Measurements from ENCODE around the gene CDK4.

Gene CDK4

GRCh38 chr12:57739387-57739786 is 12.7 kb downstream of the CDK4 start:
- no peak for DNase-seq (ENCODE audit: low spot score)

DNA sequence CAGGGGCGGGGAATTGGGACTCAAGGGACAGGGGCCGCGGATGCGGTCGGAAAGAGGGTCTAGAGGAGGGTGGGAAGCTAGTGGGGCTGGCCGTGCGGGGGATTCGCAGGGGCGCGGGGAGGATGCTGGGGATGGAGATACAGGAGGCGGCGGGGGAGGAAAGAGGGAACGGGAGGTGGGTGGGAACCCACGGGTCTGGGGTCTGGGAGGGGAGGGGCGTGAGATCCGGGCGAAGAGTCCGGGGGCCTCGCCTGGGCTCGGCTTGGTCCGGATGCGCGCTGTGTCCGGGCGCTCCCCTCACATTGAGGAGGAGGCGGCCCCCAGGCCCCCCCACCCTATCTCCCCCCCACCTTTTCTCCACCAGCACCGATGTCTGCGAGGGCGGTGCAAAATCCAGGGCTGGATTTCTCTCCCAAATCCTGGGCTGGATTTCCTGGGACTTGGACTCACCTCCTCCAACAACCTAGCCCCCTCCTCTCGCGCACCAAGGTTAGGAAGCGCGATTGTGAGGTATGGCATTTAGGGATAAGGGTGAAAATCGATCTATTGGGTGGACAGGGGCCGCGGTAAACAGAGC is 13.4 kb downstream of the CDK4 start, which contains the start of gene AGAP2:
TSS of gene AGAP2 (minus strand) at position 82 of the 577 bp plus-strand sequence. CDS start 496 bp downstream, outside the sequence.
- no peak for DNase-seq (ENCODE audit: low spot score)

- no peak for DNase-seq (ENCODE audit: low spot score)
Observed at GRCh38 chr12:57737467-57738460, 14.3 kb downstream of the CDK4 start.

DNA sequence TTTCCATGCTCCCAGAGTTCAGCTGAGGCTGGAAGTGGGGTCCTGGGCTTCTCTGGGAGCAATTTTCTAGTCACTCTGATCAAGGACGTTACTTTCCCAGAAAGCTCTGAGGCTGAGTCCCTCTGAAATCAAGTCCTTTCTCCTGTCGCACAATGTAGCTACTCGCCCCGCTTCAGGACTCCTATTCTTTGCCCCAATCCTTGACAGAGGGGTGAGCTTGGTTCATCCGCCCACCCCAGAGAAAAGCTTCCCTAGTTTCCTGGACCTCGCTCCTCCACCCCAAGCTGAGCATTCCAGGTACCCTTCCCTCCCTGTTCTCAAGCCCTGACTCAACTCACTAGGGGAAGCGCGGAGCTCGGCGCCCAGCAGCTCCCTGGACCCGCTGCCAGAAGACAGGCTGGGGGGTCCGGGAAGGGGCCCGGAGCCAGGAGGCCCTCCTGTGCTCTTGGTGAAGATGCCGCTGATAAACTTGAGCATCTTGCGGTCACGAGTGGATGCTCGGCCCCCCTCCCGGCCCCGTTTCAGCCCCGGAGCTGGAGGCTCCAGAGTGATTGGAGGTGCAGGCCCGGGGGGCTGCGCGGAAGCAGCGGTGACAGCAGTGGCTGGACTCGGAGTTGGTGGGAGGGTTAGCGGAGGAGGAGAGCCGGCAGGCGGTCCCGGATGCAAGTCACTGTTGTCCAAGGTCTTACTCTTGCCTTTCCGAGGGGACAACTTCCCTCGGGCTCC is 15.2 kb downstream of the CDK4 start:
- no peak for DNase-seq (ENCODE audit: low spot score)

DNA sequence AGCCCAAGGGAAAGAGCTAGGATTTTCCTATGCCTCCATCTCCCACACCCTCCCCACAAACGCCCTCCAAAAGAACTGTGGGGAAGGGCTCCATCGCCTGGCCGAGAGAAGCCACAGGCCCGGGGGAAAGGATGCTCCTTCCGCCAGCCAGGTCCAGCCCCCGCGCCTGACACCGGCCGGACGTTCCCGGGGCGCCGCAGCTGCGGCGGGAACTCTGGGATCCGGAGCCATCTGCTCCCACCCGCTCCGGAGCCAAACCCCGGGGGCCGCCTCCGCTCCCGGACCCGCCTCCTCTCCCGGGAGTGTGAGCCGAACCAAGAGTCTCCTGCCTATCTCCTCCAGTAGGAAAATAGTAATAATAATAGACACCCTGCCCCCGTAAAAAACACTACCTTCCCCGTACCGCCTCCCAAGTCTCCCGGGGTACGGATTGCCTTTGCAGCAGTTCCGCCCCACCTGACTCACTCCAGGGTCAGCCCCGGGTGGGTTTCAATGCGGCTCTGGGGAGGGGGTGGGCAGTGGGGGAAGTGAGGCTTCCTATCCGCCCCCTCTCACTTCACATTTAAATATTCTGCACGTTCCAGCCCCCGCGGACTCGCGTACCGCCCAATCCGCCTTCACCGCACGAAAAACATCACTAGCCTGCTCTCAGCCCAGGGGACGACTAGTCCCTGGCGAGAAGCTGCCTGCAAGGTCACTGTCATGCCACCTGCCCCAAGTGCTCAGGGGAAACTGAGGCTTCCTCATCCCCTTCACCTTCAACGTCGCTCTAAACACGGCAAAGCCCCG is 16.0 kb downstream of the CDK4 start:
- no peak for DNase-seq (ENCODE audit: low spot score)

- no peak for DNase-seq (ENCODE audit: low spot score)
Observed at GRCh38 chr12:57735198-57735855, 16.8 kb downstream of the CDK4 start.

DNA sequence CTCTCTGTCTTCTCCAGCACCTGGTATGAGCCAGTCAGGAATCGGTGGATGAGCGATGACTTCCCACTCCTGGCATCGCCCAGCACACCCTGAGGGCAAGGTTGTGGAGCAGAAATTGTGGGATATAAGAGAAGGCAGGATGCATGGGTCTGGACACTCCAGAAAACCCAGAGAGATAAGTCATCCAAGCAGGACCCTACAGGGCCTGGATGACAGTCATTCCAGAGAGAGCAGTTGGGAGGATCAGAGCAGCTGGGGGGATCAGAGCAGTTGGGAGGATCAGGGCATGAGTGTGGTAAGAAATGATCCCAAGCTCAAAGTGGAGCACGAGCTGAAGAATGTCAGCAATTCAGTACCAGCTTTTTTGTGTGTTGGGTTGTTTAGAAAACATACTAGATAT is 17.5 kb downstream of the CDK4 start:
- DNase-seq (ENCODE audit: low spot score), result no peak

DNA sequence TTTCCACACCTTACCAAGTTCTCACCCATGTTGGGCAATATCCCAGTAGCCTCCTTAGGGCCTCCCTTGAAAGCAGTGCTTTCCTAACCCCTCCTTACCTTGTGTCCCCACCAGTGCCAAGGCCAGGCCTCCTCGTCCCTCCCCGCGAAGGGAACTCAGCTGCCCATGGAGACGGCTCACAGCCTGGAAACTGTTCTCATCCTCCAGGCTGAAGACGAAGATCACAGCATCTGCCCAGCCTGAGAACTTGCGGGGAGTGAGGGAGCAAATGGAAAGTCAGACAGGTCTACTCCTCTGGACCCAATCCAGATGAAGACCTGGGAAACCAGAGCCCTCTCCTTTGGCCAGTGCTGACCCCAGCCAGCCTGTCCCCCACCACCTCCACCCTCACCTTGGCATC is 18.2 kb downstream of the CDK4 start:
- DNase-seq (ENCODE audit: low spot score), result no peak

- DNase-seq (ENCODE audit: low spot score), result no peak
Observed at GRCh38 chr12:57732726-57733593, 19.1 kb downstream of the CDK4 start.

GRCh38 chr12:57732270-57732669 is 19.8 kb downstream of the CDK4 start:
- no peak for DNase-seq (ENCODE audit: low spot score)

- no peak for DNase-seq (ENCODE audit: low spot score)
Observed at GRCh38 chr12:57731411-57732080, 20.6 kb downstream of the CDK4 start.

DNA sequence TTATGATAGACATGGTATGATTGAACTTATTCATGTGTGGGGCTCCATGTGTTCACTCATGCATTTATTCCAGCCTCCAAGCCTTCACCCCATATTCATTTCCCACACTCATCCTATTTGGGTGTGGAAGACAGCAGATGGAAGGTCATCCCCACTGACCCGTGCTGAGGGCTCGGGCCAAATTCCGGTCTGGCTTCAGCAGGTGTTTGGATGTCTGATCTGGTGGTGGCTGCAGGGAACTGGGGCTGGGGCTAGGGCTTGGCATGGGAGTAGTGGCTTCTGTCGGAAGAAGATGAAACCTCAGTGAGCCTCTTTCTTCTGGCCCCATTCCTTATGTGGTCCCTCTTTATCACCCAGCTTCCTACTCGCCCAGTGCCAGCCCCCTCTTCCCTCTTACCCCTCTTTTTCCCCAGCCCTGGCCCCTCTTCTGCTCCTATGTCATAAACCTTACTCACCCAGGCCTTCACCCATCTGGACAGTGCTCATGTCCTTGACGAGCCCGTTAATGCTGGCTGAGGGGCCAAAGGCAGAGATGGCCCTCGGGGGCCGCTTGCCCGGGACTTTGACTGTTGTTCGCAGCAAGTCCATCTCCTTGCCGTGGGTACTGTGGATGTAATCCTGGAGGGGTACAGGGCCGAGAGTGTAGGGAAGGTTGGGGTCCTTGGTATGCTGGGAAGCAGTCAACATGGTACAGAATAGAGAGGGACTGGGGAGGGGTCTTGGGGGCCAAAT is 21.6 kb downstream of the CDK4 start:
- DNase-seq (ENCODE audit: low spot score), result no peak

DNA sequence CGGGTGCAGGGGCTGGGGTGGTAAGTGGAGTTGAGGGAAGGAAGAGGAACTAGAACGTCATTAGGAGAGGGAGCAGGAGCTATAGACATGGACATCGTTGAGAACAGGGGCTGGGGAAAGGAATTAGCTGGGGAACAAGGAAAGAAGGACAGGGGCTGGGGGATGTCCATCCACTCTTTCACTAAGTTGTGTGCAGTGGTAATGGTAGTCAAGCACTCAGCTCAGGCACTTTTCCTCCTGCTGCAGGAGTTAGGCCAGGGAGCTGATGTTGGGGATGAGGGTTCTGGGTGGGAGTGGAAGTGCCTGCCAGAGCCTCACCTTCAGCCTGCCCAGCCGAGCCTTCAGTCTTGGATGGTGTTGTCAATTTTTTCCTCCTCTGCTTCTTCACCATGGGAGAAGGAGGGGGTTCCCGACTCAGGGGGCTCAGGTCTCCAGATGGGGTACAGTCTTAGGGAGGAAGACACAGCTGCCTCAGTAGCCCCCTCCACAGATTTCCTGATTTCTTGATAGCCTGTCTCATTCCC is 22.7 kb downstream of the CDK4 start:
- DNase-seq (ENCODE audit: low spot score), result no peak

DNA sequence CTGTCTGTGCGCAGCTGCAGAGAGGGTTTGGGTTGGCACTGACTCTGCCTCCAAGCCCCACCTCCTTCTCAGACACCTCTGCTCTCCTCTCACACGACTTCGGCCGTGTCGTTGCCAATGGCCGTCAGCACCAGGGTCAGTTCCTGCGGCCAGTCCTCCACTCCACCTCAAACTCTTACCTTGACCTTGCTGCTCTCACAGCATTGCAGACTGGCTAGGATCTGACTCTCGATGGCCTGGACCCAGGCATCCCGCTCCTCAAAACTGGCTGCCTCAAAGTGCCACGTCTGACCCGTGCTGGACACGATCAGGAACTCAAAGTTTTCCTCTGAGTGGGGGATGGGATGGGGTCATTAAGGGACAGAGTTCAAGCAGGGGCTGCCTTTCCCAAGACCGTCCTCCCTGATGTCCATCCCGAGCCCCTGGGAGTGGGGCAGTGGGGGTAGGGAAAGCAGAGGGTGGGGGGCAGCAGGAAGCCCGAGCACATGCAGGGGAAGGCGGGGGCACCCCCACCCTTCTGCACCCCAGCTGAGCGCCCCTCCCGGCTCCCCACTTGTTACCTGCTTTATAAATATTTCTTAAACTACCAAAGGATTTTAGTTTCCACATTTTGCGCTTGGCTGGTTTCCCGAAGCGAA is 24.2 kb downstream of the CDK4 start:
- no peak for DNase-seq (ENCODE audit: low spot score)

GRCh38 chr12:57726884-57727757 is 25.0 kb downstream of the CDK4 start:
- DNase-seq (ENCODE audit: low spot score), result no peak

DNA sequence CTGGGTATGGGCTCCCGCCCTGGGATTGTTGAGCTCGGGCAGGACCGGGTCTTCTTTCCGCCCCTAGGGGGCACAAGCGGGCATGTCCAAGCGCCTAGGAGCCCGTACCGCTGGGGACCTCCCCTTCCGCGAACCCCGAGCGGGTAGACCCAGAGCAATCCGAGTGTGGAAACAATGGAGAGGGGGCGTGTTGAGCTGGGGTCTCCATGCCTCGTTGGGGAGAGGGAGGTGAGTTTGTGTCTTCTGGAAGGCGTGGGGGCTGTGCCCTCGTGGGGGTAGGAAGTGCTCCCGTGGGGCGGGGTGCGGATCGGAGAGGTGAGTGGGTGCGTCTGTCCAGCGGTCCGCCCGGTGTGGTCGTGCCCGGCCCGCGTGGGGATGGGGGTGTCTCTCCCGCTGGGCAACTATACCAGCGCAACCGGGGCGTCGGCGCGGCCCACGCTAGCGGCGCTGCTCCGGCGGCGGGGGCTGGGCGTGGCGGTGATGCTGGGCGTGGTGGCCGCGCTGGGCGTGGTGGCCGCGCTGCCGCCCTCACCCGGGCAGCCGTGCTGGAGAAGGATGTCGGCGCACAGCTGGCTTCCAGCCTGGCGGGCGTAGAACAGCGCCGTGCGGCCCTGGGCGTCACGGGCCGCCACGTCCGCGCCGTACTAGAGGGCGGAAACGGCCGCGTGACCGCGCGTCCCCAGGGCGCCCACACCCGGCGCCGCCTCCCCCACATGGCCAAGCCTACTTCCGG is 25.8 kb downstream of the CDK4 start:
- peak; percentile 63 for DNase-seq (ENCODE audit: low spot score)

GRCh38 chr12:57725851-57726150 is 26.3 kb downstream of the CDK4 start:
- no peak for DNase-seq (ENCODE audit: low spot score)

All from globus pallidus (tissue), 1 donor.